ENCODE measurements around the gene CNTNAP5. TPM values are rescaled to one million over a fixed set of nuclear protein-coding genes. Genes with fewer than 3 reads are reported as not detected.

Gene CNTNAP5
- total and polyA plus RNA-seq, 2 of the 13 experiments (the other 11 are each of a cell fraction or from before 2014, with no cell fraction given), result not detected

- TF ChIP-seq, protein P1, sequence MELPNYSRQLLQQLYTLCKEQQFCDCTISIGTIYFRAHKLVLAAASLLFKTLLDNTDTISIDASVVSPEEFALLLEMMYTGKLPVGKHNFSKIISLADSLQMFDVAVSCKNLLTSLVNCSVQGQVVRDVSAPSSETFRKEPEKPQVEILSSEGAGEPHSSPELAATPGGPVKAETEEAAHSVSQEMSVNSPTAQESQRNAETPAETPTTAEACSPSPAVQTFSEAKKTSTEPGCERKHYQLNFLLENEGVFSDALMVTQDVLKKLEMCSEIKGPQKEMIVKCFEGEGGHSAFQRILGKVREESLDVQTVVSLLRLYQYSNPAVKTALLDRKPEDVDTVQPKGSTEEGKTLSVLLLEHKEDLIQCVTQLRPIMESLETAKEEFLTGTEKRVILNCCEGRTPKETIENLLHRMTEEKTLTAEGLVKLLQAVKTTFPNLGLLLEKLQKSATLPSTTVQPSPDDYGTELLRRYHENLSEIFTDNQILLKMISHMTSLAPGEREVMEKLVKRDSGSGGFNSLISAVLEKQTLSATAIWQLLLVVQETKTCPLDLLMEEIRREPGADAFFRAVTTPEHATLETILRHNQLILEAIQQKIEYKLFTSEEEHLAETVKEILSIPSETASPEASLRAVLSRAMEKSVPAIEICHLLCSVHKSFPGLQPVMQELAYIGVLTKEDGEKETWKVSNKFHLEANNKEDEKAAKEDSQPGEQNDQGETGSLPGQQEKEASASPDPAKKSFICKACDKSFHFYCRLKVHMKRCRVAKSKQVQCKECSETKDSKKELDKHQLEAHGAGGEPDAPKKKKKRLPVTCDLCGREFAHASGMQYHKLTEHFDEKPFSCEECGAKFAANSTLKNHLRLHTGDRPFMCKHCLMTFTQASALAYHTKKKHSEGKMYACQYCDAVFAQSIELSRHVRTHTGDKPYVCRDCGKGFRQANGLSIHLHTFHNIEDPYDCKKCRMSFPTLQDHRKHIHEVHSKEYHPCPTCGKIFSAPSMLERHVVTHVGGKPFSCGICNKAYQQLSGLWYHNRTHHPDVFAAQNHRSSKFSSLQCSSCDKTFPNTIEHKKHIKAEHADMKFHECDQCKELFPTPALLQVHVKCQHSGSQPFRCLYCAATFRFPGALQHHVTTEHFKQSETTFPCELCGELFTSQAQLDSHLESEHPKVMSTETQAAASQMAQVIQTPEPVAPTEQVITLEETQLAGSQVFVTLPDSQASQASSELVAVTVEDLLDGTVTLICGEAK (IDR thresholded peaks at IDR 0.05), result no peak
- TF ChIP-seq, protein P1 (CRISPR knock-in tag; IDR thresholded peaks at IDR 0.05), result no peak
- TF ChIP-seq, protein P2, sequence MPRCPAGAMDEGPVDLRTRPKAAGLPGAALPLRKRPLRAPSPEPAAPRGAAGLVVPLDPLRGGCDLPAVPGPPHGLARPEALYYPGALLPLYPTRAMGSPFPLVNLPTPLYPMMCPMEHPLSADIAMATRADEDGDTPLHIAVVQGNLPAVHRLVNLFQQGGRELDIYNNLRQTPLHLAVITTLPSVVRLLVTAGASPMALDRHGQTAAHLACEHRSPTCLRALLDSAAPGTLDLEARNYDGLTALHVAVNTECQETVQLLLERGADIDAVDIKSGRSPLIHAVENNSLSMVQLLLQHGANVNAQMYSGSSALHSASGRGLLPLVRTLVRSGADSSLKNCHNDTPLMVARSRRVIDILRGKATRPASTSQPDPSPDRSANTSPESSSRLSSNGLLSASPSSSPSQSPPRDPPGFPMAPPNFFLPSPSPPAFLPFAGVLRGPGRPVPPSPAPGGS (CRISPR knock-in tag; IDR thresholded peaks at IDR 0.05), result no peak
- TF ChIP-seq ATF4 (CRISPR knock-in tag; IDR thresholded peaks at IDR 0.05), result no peak
- no peak for TF ChIP-seq ZNF704 (CRISPR knock-in tag; IDR thresholded peaks at IDR 0.05; ENCODE audit: borderline replicate concordance)
- TF ChIP-seq AKNA (CRISPR knock-in tag; IDR thresholded peaks at IDR 0.05; ENCODE audit: borderline replicate concordance), result no peak
- TF ChIP-seq ATF7-NPFF (CRISPR knock-in tag; IDR thresholded peaks at IDR 0.05; ENCODE audit: low read depth), result no peak
- no peak for TF ChIP-seq KDM2A (CRISPR knock-in tag; IDR thresholded peaks at IDR 0.05; ENCODE audit: borderline replicate concordance, low read depth)
- TF ChIP-seq DBP (CRISPR knock-in tag; IDR thresholded peaks at IDR 0.05; ENCODE audit: not compliant biosample characterization), result no peak
Measured at GRCh38 chr2:124310671-124311070, 285.6 kb downstream of the CNTNAP5 start (continued).
